Measurements from ENCODE around the gene SSBP2. TPM values are rescaled to one million over a fixed set of nuclear protein-coding genes. Genes with fewer than 3 reads are reported as not detected.

The SSBP2 gene
- total and polyA plus RNA-seq, 2 of the 8 experiments (the other 6 are each of a cell fraction or from before 2014, with no cell fraction given) = 21.5 to 36.2 TPM

DNA sequence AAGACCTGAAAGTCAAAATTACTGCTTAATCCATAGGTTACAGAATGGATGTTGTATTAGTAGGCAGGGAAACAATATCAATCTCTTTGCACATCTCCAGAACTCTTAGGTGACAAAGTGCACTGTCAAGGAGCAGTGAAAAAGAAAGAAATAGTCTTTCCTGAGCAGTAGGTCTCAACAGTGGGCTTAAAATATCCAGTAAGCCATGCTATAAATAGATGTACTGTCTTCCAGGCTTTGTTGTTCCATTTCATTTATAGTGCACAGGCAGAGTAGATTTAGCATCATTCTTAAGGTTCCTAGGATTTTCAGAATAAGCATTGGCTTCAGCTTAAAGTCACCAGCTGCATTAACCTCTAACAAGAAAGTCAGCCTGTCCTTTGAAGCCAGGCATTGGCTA lies 50.7 kb downstream of the SSBP2 start (continued):
- TF ChIP-seq TAF7 (optimal IDR thresholded peaks at IDR 0.05; ENCODE audit: borderline replicate concordance, low read depth, low read length) (no peak), SIX5 (IDR thresholded peaks at IDR 0.05; ENCODE audit: low read depth, low read length) (no peak), ATF3 (IDR thresholded peaks at IDR 0.05; ENCODE audit: insufficient read depth, low read depth, low read length) (no peak), USF2 (IDR thresholded peaks at IDR 0.05; ENCODE audit: low read length) (no peak)
